Fibroblast of mammary gland (primary cell): Measurements from ENCODE around the gene KIFBP.

Experiments
- DNase-seq: peaks from one replicate; pipeline ENCODE4 v3.0.0-alpha.2; 2010; ENCODE audit warnings: low read depth
- H3K4me3 ChIP-seq: 2 replicates; pipeline ENCODE4 v1.5.1; 2011; ENCODE audit warnings: low read depth, mild to moderate bottlenecking, low read length, moderate library complexity; ENCODE audit not compliant: control insufficient read depth
- TF ChIP-seq, protein P1 (sequence below): conservative IDR thresholded peaks from 2 replicates; pipeline ENCODE4 v1.5.1; 2011; ENCODE audit warnings: low read depth, low read length, inconsistent platforms; ENCODE audit not compliant: control insufficient read depth, insufficient read depth

KIFBP gene

GRCh38 chr10:69056536-69057260, 68.1 kb downstream of the KIFBP start:
- DNase-seq = no peak
- TF ChIP-seq, protein P1, sequence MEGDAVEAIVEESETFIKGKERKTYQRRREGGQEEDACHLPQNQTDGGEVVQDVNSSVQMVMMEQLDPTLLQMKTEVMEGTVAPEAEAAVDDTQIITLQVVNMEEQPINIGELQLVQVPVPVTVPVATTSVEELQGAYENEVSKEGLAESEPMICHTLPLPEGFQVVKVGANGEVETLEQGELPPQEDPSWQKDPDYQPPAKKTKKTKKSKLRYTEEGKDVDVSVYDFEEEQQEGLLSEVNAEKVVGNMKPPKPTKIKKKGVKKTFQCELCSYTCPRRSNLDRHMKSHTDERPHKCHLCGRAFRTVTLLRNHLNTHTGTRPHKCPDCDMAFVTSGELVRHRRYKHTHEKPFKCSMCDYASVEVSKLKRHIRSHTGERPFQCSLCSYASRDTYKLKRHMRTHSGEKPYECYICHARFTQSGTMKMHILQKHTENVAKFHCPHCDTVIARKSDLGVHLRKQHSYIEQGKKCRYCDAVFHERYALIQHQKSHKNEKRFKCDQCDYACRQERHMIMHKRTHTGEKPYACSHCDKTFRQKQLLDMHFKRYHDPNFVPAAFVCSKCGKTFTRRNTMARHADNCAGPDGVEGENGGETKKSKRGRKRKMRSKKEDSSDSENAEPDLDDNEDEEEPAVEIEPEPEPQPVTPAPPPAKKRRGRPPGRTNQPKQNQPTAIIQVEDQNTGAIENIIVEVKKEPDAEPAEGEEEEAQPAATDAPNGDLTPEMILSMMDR = no peak

DNA sequence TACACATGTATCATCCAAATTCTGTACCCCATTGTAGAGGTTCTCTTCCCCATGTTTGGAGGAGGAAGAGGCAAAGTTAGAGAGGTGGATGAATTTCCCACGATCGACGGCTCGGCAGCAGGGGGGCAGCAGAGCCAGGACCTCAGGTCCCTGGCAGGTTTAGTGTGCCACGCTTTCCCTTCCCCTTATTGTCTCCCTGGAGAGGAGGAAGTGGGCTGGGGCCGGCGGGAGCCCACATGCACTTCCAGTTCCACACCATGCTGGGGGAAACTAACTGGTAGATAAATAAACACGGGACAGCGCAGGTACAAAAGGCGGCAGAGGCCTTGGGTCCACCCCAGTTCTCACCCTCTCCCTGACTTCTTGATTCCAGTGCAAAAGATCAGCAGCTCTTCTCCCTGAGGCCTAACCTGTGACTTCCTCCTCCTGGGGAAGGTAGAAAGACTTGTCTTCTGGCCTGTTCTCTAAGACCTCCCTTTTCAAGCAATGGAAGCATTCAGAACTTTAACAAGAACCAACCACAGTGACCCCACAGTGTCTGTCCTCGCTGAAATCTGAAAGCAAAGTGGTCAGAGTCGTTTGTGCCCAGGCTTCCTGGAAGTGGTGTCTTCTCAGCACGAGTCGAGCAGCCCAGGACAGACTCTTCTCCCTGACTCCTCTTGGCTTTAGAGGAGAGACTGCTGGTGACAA, 68.8 kb downstream of the KIFBP start:
- TF ChIP-seq, protein P1 = no peak
- H3K4me3 ChIP-seq = no peak overlapping the region
- no peak for DNase-seq

More at GRCh38 chr10:69056536-69057260, 68.1 kb downstream of the KIFBP start:
- H3K4me3 ChIP-seq = no peak overlapping the region

- TF ChIP-seq, protein P1 = no peak
- DNase-seq = peak; percentile 34
- no peak overlapping the region for H3K4me3 ChIP-seq
Measured at GRCh38 chr10:69057951-69058297, 69.3 kb downstream of the KIFBP start.

GRCh38 chr10:69060127-69060798, 71.7 kb downstream of the KIFBP start:
- DNase-seq = no peak
- no peak overlapping the region for H3K4me3 ChIP-seq
- TF ChIP-seq, protein P1 = no peak

DNA sequence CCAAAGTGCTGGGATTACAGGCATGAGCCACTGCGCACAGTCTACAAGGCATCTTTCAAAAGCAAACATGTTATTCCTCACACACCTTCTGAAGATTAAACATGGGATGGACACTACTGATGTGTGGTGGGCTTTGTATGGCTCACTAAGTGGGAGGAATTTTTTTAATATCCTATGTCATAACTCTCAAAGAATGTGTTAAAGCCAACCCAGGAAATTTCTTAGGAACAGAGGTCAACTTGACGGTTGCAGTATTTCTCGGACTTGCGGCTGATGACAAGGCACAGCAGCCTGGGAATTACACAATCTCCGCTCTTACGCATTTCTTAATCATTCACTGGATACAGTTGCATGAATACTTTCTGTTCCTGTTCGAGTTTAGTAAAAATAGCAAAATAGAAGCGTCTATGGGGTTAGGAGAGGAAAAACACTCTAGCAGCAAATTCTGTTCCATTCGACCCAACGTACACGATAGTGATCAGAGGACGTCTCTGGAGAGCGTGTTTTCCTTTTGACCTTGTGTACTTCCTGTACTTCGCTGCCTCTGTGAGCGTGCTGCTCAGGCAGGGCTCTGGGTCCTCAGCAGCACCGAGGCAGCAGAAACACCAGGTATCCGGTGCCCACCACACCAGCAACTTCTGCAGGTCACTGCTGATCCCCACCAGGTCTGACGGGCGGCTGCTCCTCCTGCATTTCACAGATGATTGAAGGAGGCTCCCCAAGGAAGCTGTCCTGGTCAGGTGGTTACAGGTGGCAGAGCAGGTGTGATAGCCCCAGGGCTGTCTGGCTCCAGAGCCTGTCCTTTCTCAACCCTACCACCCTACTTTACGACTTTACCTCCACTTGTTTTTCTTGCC, 72.9 kb downstream of the KIFBP start:
- H3K4me3 ChIP-seq = peak overlapping the region; percentile 26
- DNase-seq = peak; percentile 99
- TF ChIP-seq, protein P1 = no peak

DNA sequence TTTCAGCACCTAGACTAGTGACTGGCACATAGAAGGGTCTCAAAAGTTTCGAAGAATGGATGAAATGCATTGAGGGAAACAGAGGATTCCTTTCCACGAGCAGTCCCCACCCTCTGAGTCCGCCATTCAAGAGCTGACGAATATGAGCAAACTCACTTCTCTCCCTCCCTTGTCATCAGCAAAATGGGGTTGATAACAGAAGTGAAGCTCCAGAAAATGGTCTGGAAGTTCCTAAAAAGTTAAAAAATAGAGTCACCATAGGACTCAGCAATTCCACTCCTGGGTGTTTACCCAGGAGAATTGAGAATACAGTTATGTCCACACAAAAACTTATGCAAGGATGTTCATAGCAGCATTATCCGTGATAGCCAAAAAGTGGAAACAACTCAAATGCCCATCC, 74.3 kb downstream of the KIFBP start:
- H3K4me3 ChIP-seq = no peak overlapping the region
- TF ChIP-seq, protein P1 = no peak
- no peak for DNase-seq
